DOHH2 (cell line): ENCODE results near the gene NOL9.

Experiments
- H3F3A ChIP-seq: fragments of 200-600 bp; sonication (generic), shearing (Covaris generic); 2 replicates; pipeline ENCODE4 v1.6.0; 2016; ENCODE audit warnings: antibody characterized with exemption, mild to moderate bottlenecking; ENCODE audit not compliant: control insufficient read depth, insufficient read depth
- H3K27ac ChIP-seq: fragments of 200-600 bp; sonication (generic); 2 replicates; pipeline ENCODE4 v1.5.1; 2014; ENCODE audit warnings: low read depth, mild to moderate bottlenecking, low read length, moderate library complexity
- H3K27me3 ChIP-seq: fragments of 200-600 bp; sonication (generic); 2 replicates; pipeline ENCODE4 v1.6.1; 2014; ENCODE audit warnings: mild to moderate bottlenecking, low read length, mixed read lengths; ENCODE audit not compliant: control insufficient read depth
- H3K36me3 ChIP-seq: fragments of 200-600 bp; sonication (generic); 2 replicates; pipeline ENCODE4 v1.6.1; 2014; ENCODE audit warnings: mild to moderate bottlenecking, low read length, moderate library complexity, mixed read lengths; ENCODE audit not compliant: control insufficient read depth
- H3K4me1 ChIP-seq: fragments of 200-600 bp; sonication (generic); 2 replicates; pipeline ENCODE4 v1.6.1; 2014; ENCODE audit warnings: mild to moderate bottlenecking, low read length, mixed read lengths; ENCODE audit not compliant: control insufficient read depth
- H3K4me2 ChIP-seq: fragments of 200-600 bp; sonication (generic); 2 replicates; pipeline ENCODE4 v1.6.0; 2014; ENCODE audit warnings: mild to moderate bottlenecking, low read length, moderate library complexity
- H3K4me3 ChIP-seq: fragments of 200-600 bp; sonication (generic); 2 replicates; pipeline ENCODE4 v1.5.1; 2014; ENCODE audit warnings: mild to moderate bottlenecking, low read length, mixed read lengths
- H3K79me2 ChIP-seq: fragments of 200-600 bp; sonication (generic); 2 replicates; pipeline ENCODE4 v1.6.1; 2014; ENCODE audit warnings: mild to moderate bottlenecking, low read length, mixed read lengths; ENCODE audit not compliant: control insufficient read depth
- H3K9me2 ChIP-seq: fragments of 200-600 bp; sonication (generic); replicated peaks from 2 replicates; pipeline ENCODE4 v1.6.1; 2014; ENCODE audit warnings: mild to moderate bottlenecking, low read length, mixed read lengths; ENCODE audit not compliant: control insufficient read depth
- H3K9me3 ChIP-seq: fragments of 200-600 bp; sonication (generic); 2 replicates; pipeline ENCODE4 v1.6.1; 2014; ENCODE audit warnings: antibody characterized with exemption, low read length, mixed read lengths; ENCODE audit not compliant: control insufficient read depth, insufficient read depth
- H4K20me1 ChIP-seq: fragments of 200-600 bp; sonication (generic); 2 replicates; pipeline ENCODE4 v1.6.0; 2014; ENCODE audit warnings: low read depth, mild to moderate bottlenecking, antibody characterized with exemption, low read length, moderate library complexity; ENCODE audit not compliant: control insufficient read depth, insufficient read depth
- CTCF ChIP-seq: fragments of 200-600 bp; sonication (generic); IDR thresholded peaks from one replicate; pipeline ENCODE4 v1.5.1; 2014; ENCODE audit warnings: antibody characterized with exemption, mild to moderate bottlenecking, low read depth, low read length; ENCODE audit not compliant: poor library complexity, severe bottlenecking
- EZH2phosphoT487 ChIP-seq: fragments of 200-600 bp; sonication (generic); IDR thresholded peaks from 2 replicates; pipeline ENCODE4 v1.6.1; 2017; ENCODE audit warnings: borderline replicate concordance, mild to moderate bottlenecking, antibody characterized with exemption, low read length, moderate library complexity, mixed read lengths

NOL9 gene

GRCh38 chr1:6572653-6573383 lies 18.5 kb upstream of the NOL9 start:
- H3K4me1 ChIP-seq = peaks cover 10% of the 10 kb centered on the region; the same call in 1 of the 2 replicates
- H3K27ac ChIP-seq = no peak overlapping the region
- no peaks in the 10 kb centered on the region for H4K20me1 ChIP-seq
- TF ChIP-seq EZH2phosphoT487 = no peak
- TF ChIP-seq CTCF = no peak
- H3K4me3 ChIP-seq = no peak overlapping the region
- H3K36me3 ChIP-seq = no peaks in the 10 kb centered on the region
- H3F3A ChIP-seq = no peaks in the 10 kb centered on the region
- no peaks in the 10 kb centered on the region for H3K79me2 ChIP-seq
- no peak overlapping the region for H3K4me2 ChIP-seq
- H3K27me3 ChIP-seq = no peaks in the 10 kb centered on the region
- no peaks in the 10 kb centered on the region for H3K9me3 ChIP-seq
- H3K9me2 ChIP-seq = no peaks in the 10 kb centered on the region

GRCh38 chr1:6570987-6571386 lies 16.7 kb upstream of the NOL9 start:
- no peaks in the 10 kb centered on the region for H3K27me3 ChIP-seq
- H3K9me3 ChIP-seq = no peaks in the 10 kb centered on the region
- no peak overlapping the region for H3K4me2 ChIP-seq
- no peaks in the 10 kb centered on the region for H3K79me2 ChIP-seq
- H3K36me3 ChIP-seq = no peaks in the 10 kb centered on the region
- H4K20me1 ChIP-seq = no peaks in the 10 kb centered on the region
- TF ChIP-seq CTCF (no peak), EZH2phosphoT487 (no peak)
- H3K27ac ChIP-seq = no peak overlapping the region
- no peaks in the 10 kb centered on the region for H3K9me2 ChIP-seq
- peaks cover 10% of the 10 kb centered on the region; the same call in 1 of the 2 replicates for H3K4me1 ChIP-seq
- no peaks in the 10 kb centered on the region for H3F3A ChIP-seq
- H3K4me3 ChIP-seq = no peak overlapping the region

- Histone ChIP-seq H3K4me3 (no peak overlapping the region), H3K4me1 (peaks cover 10% of the 10 kb centered on the region; the same call in 1 of the 2 replicates), H3K9me2 (no peaks in the 10 kb centered on the region), H3F3A (no peaks in the 10 kb centered on the region), H3K4me2 (no peak overlapping the region), H3K27me3 (no peaks in the 10 kb centered on the region), H3K36me3 (no peaks in the 10 kb centered on the region), H4K20me1 (no peaks in the 10 kb centered on the region), H3K79me2 (no peaks in the 10 kb centered on the region), H3K9me3 (no peaks in the 10 kb centered on the region), H3K27ac (no peak overlapping the region)
- TF ChIP-seq CTCF (no peak), EZH2phosphoT487 (no peak)
Measured at GRCh38 chr1:6570100-6570499, 15.8 kb upstream of the NOL9 start.
